IMR-90 (cell line): ENCODE measurements around the gene GRK5. TPM values are rescaled to one million over a fixed set of nuclear protein-coding genes. Genes with fewer than 3 reads are reported as not detected.
A peak's percentile ranks its signal among the peaks of the same experiment; 100 is the strongest.

Experiments
- ATAC-seq: fragments of 200-7000 bp; cut with Tn5 transposase; 2 replicates; pipeline ENCODE4 v1.9.1; 2020; ENCODE audit warnings: low read depth, mild to moderate bottlenecking, moderate library complexity
- BruUV-seq: library from RNA; stranded (reverse); fragments of 400-500 nt; replicated peaks from 2 replicates; lab custom pipeline; 2021; lab: Mats Ljungman, UMichigan
- CTCF ChIA-PET: fragments of 300-600 bp; formaldehyde crosslinking; extraction: SDS; loops from one replicate; lab custom pipeline; 2021; ENCODE audit warnings: antibody characterized with exemption; lab: Yijun Ruan, JAX
- POLR2A ChIA-PET: fragments of 300-600 bp; sonication (Branson Sonifier 250); formaldehyde crosslinking; loops from one replicate; lab custom pipeline; 2022; ENCODE audit warnings: antibody characterized with exemption; ENCODE audit not compliant: unreplicated experiment; lab: Charles Lee
- DNase-seq: peaks from one replicate; pipeline ENCODE4 v3.0.0; 2013
- H2AFZ ChIP-seq: replicated peaks from 2 replicates; pipeline ENCODE3; 2013; ENCODE audit warnings: low read length, mild to moderate bottlenecking; ENCODE audit not compliant: poor library complexity
- H2AK5ac ChIP-seq: 2 replicates; pipeline ENCODE4 v1.6.1; 2013; ENCODE audit warnings: low read depth, low read length, inconsistent platforms
- H2AK9ac ChIP-seq: replicated peaks from 2 replicates; pipeline ENCODE3; 2013; ENCODE audit warnings: mild to moderate bottlenecking, low read depth, low read length, moderate library complexity; ENCODE audit not compliant: poor library complexity
- H2BK120ac ChIP-seq: 2 replicates; pipeline ENCODE4 v1.6.1; 2013; ENCODE audit warnings: low read depth, low read length, inconsistent platforms
- H2BK15ac ChIP-seq: 3 replicates; pipeline ENCODE4 v1.6.1; 2013; ENCODE audit warnings: low read depth, low read length, inconsistent platforms
- H2BK20ac ChIP-seq: 2 replicates; pipeline ENCODE4 v1.6.1; 2013; ENCODE audit warnings: low read depth, mild to moderate bottlenecking, inconsistent platforms, low read length, moderate library complexity
- H2BK5ac ChIP-seq: 2 replicates; pipeline ENCODE4 v1.6.1; 2013; ENCODE audit warnings: mild to moderate bottlenecking, low read depth, low read length, inconsistent platforms; ENCODE audit not compliant: poor library complexity, severe bottlenecking
- H3K14ac ChIP-seq: replicated peaks from 2 replicates; pipeline ENCODE4 v1.6.1; 2013; ENCODE audit warnings: low read depth, low read length, inconsistent platforms
- H3K18ac ChIP-seq: 2 replicates; pipeline ENCODE4 v1.6.1; 2013; ENCODE audit warnings: low read depth, low read length, control low read depth
- H3K23ac ChIP-seq: 2 replicates; pipeline ENCODE4 v1.6.1; 2013; ENCODE audit warnings: low read depth, low read length, inconsistent platforms
- H3K27ac ChIP-seq: 2 replicates; pipeline ENCODE4 v1.5.1; 2013; ENCODE audit warnings: mild to moderate bottlenecking, control low read depth, low read length; ENCODE audit not compliant: insufficient read depth
- H3K27me3 ChIP-seq: 2 replicates; pipeline ENCODE4 v1.6.1; 2013; ENCODE audit warnings: low read length; ENCODE audit not compliant: control insufficient read depth, insufficient read depth
- H3K36me3 ChIP-seq: 2 replicates; pipeline ENCODE4 v1.6.1; 2013; ENCODE audit warnings: low read length, mixed read lengths; ENCODE audit not compliant: control insufficient read depth, insufficient read depth
- H3K4ac ChIP-seq: 2 replicates; pipeline ENCODE4 v1.6.1; 2013; ENCODE audit warnings: low read depth, low read length, inconsistent platforms
- H3K4me1 ChIP-seq: 2 replicates; pipeline ENCODE4 v1.6.1; 2013; ENCODE audit warnings: low read length, mixed read lengths; ENCODE audit not compliant: control insufficient read depth, insufficient read depth
- H3K4me2 ChIP-seq: 2 replicates; pipeline ENCODE4 v1.6.1; 2013; ENCODE audit warnings: low read depth, mild to moderate bottlenecking, control low read depth, low read length, moderate library complexity
- H3K4me3 ChIP-seq: 2 replicates; pipeline ENCODE4 v1.5.1; 2013; ENCODE audit warnings: low read depth, mild to moderate bottlenecking, control low read depth, low read length, moderate library complexity; ENCODE audit not compliant: insufficient read depth
- H3K56ac ChIP-seq: 2 replicates; pipeline ENCODE4 v1.6.1; 2013; ENCODE audit warnings: low read length, inconsistent platforms; ENCODE audit not compliant: insufficient read depth; ENCODE audit errors: extremely low read depth
- H3K79me1 ChIP-seq, 2 experiments: 2 replicates each; pipeline ENCODE4 v1.6.1; 2013; ENCODE audit warnings: low read length in 2 of 2, inconsistent platforms in 1 of 2, low read depth in 1 of 2
- H3K9ac ChIP-seq: 2 replicates; pipeline ENCODE4 v1.6.1; 2013; ENCODE audit warnings: low read depth, low read length, control low read depth
- H3K9me1 ChIP-seq: 2 replicates; pipeline ENCODE4 v1.6.1; 2013; ENCODE audit warnings: low read length, inconsistent platforms; ENCODE audit not compliant: insufficient read depth
- H3K9me3 ChIP-seq: 2 replicates; pipeline ENCODE4 v1.6.1; 2013; ENCODE audit warnings: low read length; ENCODE audit not compliant: control insufficient read depth, insufficient read depth
- H4K20me1 ChIP-seq: 2 replicates; pipeline ENCODE4 v1.6.1; 2013; ENCODE audit warnings: low read length, inconsistent platforms; ENCODE audit not compliant: insufficient read depth
- H4K5ac ChIP-seq: 2 replicates; pipeline ENCODE4 v1.6.1; 2013; ENCODE audit warnings: mild to moderate bottlenecking, low read depth, low read length, control low read depth
- H4K8ac ChIP-seq, 2 experiments: 2 replicates each; pipeline ENCODE4 v1.6.1; 2013; ENCODE audit warnings: low read depth in 2 of 2, low read length in 2 of 2, control low read depth in 1 of 2, inconsistent platforms in 1 of 2
- H4K91ac ChIP-seq: 2 replicates; pipeline ENCODE4 v1.6.1; 2013; ENCODE audit warnings: low read depth, low read length, inconsistent platforms; ENCODE audit not compliant: insufficient read depth
- BHLHE40 ChIP-seq: fragments of 150-350 bp; IDR thresholded peaks from 2 replicates; pipeline ENCODE4 v1.6.1; 2016; ENCODE audit warnings: mild to moderate bottlenecking, low read depth, low read length
- CHD1 ChIP-seq: IDR thresholded peaks from 2 replicates; pipeline ENCODE4 v1.6.1; 2012; ENCODE audit warnings: low read depth, low read length, improper control_type of control experiment
- FOS ChIP-seq: fragments of 150-350 bp; IDR thresholded peaks from 2 replicates; pipeline ENCODE4 v1.6.1; 2016; ENCODE audit warnings: low read depth, low read length
- MAZ ChIP-seq: IDR thresholded peaks from 2 replicates; pipeline ENCODE4 v1.6.1; 2012; ENCODE audit warnings: low read depth, mild to moderate bottlenecking, low read length, improper control_type of control experiment, moderate library complexity, borderline replicate concordance
- MXI1 ChIP-seq: IDR thresholded peaks from 2 replicates; pipeline ENCODE4 v1.6.1; 2012; ENCODE audit warnings: low read depth, mild to moderate bottlenecking, low read length, moderate library complexity, borderline replicate concordance
- NFE2L2 ChIP-seq: fragments of 150-350 bp; IDR thresholded peaks from 2 replicates; pipeline ENCODE4 v1.6.1; 2016; ENCODE audit warnings: low read depth, mild to moderate bottlenecking, low read length
- POLR2A ChIP-seq: IDR thresholded peaks from 2 replicates; pipeline ENCODE4 v1.6.1; 2012; ENCODE audit warnings: mild to moderate bottlenecking, low read depth, low read length
- SMC3 ChIP-seq: fragments of 150-350 bp; IDR thresholded peaks from 2 replicates; pipeline ENCODE4 v1.6.1; 2016; ENCODE audit warnings: low read depth, mild to moderate bottlenecking, antibody characterized with exemption, low read length, moderate library complexity
- USF2 ChIP-seq: fragments of 150-350 bp; IDR thresholded peaks from 2 replicates; pipeline ENCODE4 v1.6.1; 2017; ENCODE audit warnings: mild to moderate bottlenecking, antibody characterized with exemption, low read length, low read depth
- WGBS, 2 experiments: methylation state at CpG; one replicate each; pipeline versions ENCODE4 v1.1.5 to v1.1.7; 2013; ENCODE audit warnings: missing lambda C conversion rate in 2 of 2; ENCODE audit not compliant: insufficient read length in 1 of 2; ENCODE audit errors: extremely low coverage in 2 of 2; 5-methylcytosine and 5-hydroxymethylcytosine counted together
- dilution Hi-C: fragments of 300-500 bp; cut with HindIII; formaldehyde crosslinking; loops from one replicate; pipeline ENCODE4 v1.14.3; 2018; ENCODE audit warnings: low sequenced_read_pairs; ENCODE audit not compliant: unreplicated experiment
- in situ Hi-C: fragments of 300-500 bp; cut with MboI; formaldehyde crosslinking; loops from 3 replicates; pipeline ENCODE4 v1.14.3; 2019; ENCODE audit warnings: low sequenced_read_pairs, inconsistent platforms, mixed read lengths
- intact Hi-C: fragments of 100-400 bp; cut with micrococcal nuclease; formaldehyde crosslinking; loops from 2 replicates; pipeline ENCODE4 v1.10.0; 2022
- polyA plus RNA-seq, 3 experiments: library from polyadenylated mRNA; depleted of rRNA; stranded (reverse); fragments of >200 nt; gene quantifications; 2 replicates each; pipeline ENCODE4 v1.2.3, GENCODE V29; 2012; ENCODE audit warnings: low replicate concordance in 1 of 3
- total RNA-seq: library from RNA; depleted of rRNA; stranded (reverse); fragments of >200 nt; gene quantifications from 2 replicates; pipeline ENCODE4 v1.2.3, GENCODE V29; 2012

GRK5 gene
- total and polyA plus RNA-seq, 2 of the 4 experiments (the other 2 are of a cell fraction): 12.9 to 16.3 TPM

GRCh38 chr10:119375574-119376272, 168.4 kb downstream of the GRK5 start (continued):
- TF ChIP-seq SMC3 (no peak), CHD1 (no peak)

GRCh38 chr10:119377451-119377957, 170.1 kb downstream of the GRK5 start:
- Histone ChIP-seq H3K4me2 (no peak overlapping the region), H3K9ac (no peak overlapping the region), H3K36me3 (peaks cover 31% of the 10 kb centered on the region), H3K27me3 (no peaks in the 10 kb centered on the region), H4K5ac (no peak overlapping the region), H2AK5ac (peak overlapping the region; percentile 54), H3K18ac (no peak overlapping the region), H3K4me3 (no peak overlapping the region), H4K8ac (0 out of 4 replicates have a peak overlapping the region, but pooled peaks of 1 of the 2 experiments have one; percentile 14), H3K27ac (no peak overlapping the region), H2AK9ac (no peak overlapping the region), H2BK5ac (no peak overlapping the region), H2BK15ac (no peak overlapping the region), H4K20me1 (peaks cover 25% of the 10 kb centered on the region), H2BK120ac (no peak overlapping the region), H3K56ac (no peak overlapping the region), H3K9me3 (no peaks in the 10 kb centered on the region), H3K9me1 (peaks cover 28% of the 10 kb centered on the region), H2BK20ac (no peak overlapping the region), H3K79me1 (peaks cover 62 to 84% of the 10 kb centered on the region in 2 experiments), H4K91ac (no peak overlapping the region), H3K4ac (no peak overlapping the region; the same call in 1 of the 2 replicates), H3K4me1 (peaks cover 23% of the 10 kb centered on the region), H3K23ac (no peak overlapping the region), H2AFZ (peak overlapping the region; percentile 5), H3K14ac (no peak overlapping the region; the same call in 1 of the 2 replicates)
- POLR2A ChIA-PET: no interaction called here
- in situ Hi-C loops: no loop called here
- CTCF ChIA-PET: no interaction called here
- dilution Hi-C loops: no loop called here
- DNase-seq (no peak), ATAC-seq (no peak)
- WGBS, 2 experiments: 31% methylated on average over 2 of the region's 4 CpGs; no CpG with 5 or more reads in 1 of the 2 experiments
- intact Hi-C loops: no loop called here
- TF ChIP-seq BHLHE40: no peak
- TF ChIP-seq USF2: no peak
- no peak for TF ChIP-seq NFE2L2
- no peak for TF ChIP-seq CHD1
- TF ChIP-seq SMC3: no peak
- no peak for TF ChIP-seq MAZ
- no peak for TF ChIP-seq MXI1
- TF ChIP-seq POLR2A: no peak
- TF ChIP-seq FOS: no peak
- BruUV-seq: no TSS peak
